Trophoblast cell (in vitro differentiated cells and primary cell): Measurements from ENCODE around the gene CBX4.

Experiments used
- DNase-seq, 2 donors: peaks; one replicate each; pipeline ENCODE4 v3.0.0-alpha.2; 2016
- H2AFZ ChIP-seq: 2 replicates; pipeline ENCODE4 v1.6.1; 2013; ENCODE audit warnings: low read length, moderate library complexity, mild to moderate bottlenecking; ENCODE audit not compliant: insufficient read depth, poor library complexity
- H2AK5ac ChIP-seq: 2 replicates; pipeline ENCODE4 v1.6.1; 2013; ENCODE audit warnings: mild to moderate bottlenecking, low read length
- H2BK120ac ChIP-seq: 2 replicates; pipeline ENCODE4 v1.6.1; 2013; ENCODE audit warnings: low read length, mild to moderate bottlenecking, moderate library complexity; ENCODE audit not compliant: insufficient read depth, poor library complexity
- H2BK12ac ChIP-seq: 2 replicates; pipeline ENCODE4 v1.6.1; 2013; ENCODE audit warnings: mild to moderate bottlenecking, low read length, moderate library complexity
- H2BK5ac ChIP-seq: 2 replicates; pipeline ENCODE4 v1.6.1; 2013; ENCODE audit warnings: low read length, low read depth, moderate library complexity, mild to moderate bottlenecking; ENCODE audit not compliant: poor library complexity
- H3K14ac ChIP-seq: 2 replicates; pipeline ENCODE4 v1.6.1; 2013; ENCODE audit warnings: mild to moderate bottlenecking, low read length
- H3K18ac ChIP-seq: 2 replicates; pipeline ENCODE4 v1.6.1; 2013; ENCODE audit warnings: mild to moderate bottlenecking, low read length
- H3K23ac ChIP-seq: 2 replicates; pipeline ENCODE4 v1.6.1; 2013; ENCODE audit warnings: low read length
- H3K27ac ChIP-seq: 2 replicates; pipeline ENCODE4 v1.5.1; 2013; ENCODE audit warnings: low read depth, mild to moderate bottlenecking, inconsistent platforms, low read length, moderate library complexity
- H3K27me3 ChIP-seq: 2 replicates; pipeline ENCODE4 v1.6.1; 2013; ENCODE audit warnings: inconsistent platforms, mild to moderate bottlenecking, low read length, moderate library complexity; ENCODE audit not compliant: insufficient read depth
- H3K36me3 ChIP-seq, 2 experiments: 1 replicate in 1 of 2; 2 replicates in 1 of 2; pipeline ENCODE4 v1.6.1; 2013; ENCODE audit warnings: low read length in 2 of 2, mild to moderate bottlenecking in 2 of 2, moderate library complexity in 1 of 2; ENCODE audit not compliant: insufficient read depth in 2 of 2, control insufficient read depth in 1 of 2
- H3K4ac ChIP-seq: 2 replicates; pipeline ENCODE4 v1.6.1; 2013; ENCODE audit warnings: low read depth, mild to moderate bottlenecking, low read length, moderate library complexity
- H3K4me1 ChIP-seq, 2 experiments: 1 replicate in 1 of 2; 2 replicates in 1 of 2; pipeline ENCODE4 v1.6.1; 2013; ENCODE audit warnings: low read length in 2 of 2, mild to moderate bottlenecking in 2 of 2, moderate library complexity in 1 of 2; ENCODE audit not compliant: insufficient read depth in 2 of 2, control insufficient read depth in 1 of 2
- H3K4me2 ChIP-seq: 2 replicates; pipeline ENCODE4 v1.6.1; 2013; ENCODE audit warnings: inconsistent platforms, mild to moderate bottlenecking, low read length, moderate library complexity
- H3K4me3 ChIP-seq: 2 replicates; pipeline ENCODE4 v1.5.1; 2013; ENCODE audit warnings: mild to moderate bottlenecking, low read depth, low read length, inconsistent platforms
- H3K79me1 ChIP-seq: one replicate; pipeline ENCODE4 v1.6.1; 2013; ENCODE audit warnings: low read length
- H3K79me2 ChIP-seq: 2 replicates; pipeline ENCODE4 v1.6.1; 2013; ENCODE audit warnings: low read length, mild to moderate bottlenecking; ENCODE audit not compliant: control insufficient read depth, insufficient read depth, poor library complexity
- H3K9ac ChIP-seq: 2 replicates; pipeline ENCODE4 v1.6.1; 2013; ENCODE audit warnings: mild to moderate bottlenecking, low read length
- H3K9me3 ChIP-seq: 2 replicates; pipeline ENCODE4 v1.6.1; 2013; ENCODE audit warnings: low read depth, mild to moderate bottlenecking, control low read depth, inconsistent platforms, low read length; ENCODE audit not compliant: insufficient read depth
- H4K12ac ChIP-seq: 2 replicates; pipeline ENCODE4 v1.6.1; 2013; ENCODE audit warnings: low read depth, mild to moderate bottlenecking, low read length, moderate library complexity
- H4K8ac ChIP-seq: 2 replicates; pipeline ENCODE4 v1.6.1; 2013; ENCODE audit warnings: low read depth, mild to moderate bottlenecking, low read length, moderate library complexity
- H4K91ac ChIP-seq: one replicate; pipeline ENCODE4 v1.6.1; 2013; ENCODE audit warnings: low read depth, mild to moderate bottlenecking, low read length, moderate library complexity
- WGBS: extraction: QIAGEN DNeasy Blood & Tissue Kit; methylation state at CpG from one replicate; pipeline ENCODE4 v1.1.7; 2013; ENCODE audit warnings: missing lambda C conversion rate; ENCODE audit not compliant: insufficient read length, insufficient coverage; ENCODE audit errors: extremely low coverage; 5-methylcytosine and 5-hydroxymethylcytosine counted together

Gene CBX4

DNA sequence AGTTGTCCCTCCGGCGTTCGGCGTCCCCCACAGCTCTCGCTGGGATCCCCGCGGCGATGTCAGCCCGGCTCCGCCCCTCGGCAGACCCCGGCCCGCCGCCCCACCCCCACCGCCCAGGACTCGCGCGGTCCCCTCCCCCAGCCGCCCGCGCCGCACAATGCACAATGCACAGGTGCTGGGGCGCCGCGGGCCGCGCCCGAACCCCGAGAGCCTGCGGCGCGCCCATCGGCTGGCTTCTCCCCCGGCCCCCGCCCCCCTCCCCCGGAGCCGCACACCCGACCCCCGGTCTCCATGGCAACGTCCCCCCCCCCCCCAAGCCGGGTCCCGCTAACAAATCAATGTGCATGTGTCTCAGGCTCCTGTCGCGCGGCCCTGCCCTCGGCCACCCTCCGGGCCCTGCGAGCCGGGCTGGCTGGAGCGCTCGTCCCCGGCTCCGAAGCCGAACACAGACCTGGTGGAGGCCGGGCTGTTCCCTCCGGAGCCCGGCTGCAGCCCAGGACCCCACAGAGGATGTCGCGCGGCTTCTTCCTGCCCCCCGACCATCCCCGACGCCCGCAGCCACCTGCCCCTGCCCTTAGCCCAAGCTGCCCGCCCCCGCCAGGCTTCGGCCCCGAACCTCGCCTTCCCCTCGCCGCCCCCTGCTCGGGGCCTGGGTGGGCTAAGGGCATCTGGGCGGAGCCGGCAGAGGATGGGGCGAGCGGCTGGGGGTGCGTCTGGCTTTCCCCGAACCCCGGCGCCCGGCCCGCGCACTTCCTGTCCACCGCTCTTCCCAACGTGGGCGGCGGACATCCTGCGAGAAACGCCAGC, 41.5 kb downstream of the CBX4 start:
- Histone ChIP-seq H2BK120ac (no peak overlapping the region), H4K91ac (peak overlapping the region; percentile 54), H3K14ac (peak overlapping the region; percentile 57), H3K27ac (no peak overlapping the region), H2BK5ac (no peak overlapping the region), H2AFZ (peak overlapping the region; percentile 4), H3K9ac (no peak overlapping the region), H4K12ac (no peak overlapping the region), H3K79me2 (peaks cover 3% of the 10 kb centered on the region), H3K9me3 (peaks cover 7% of the 10 kb centered on the region), H3K23ac (no peak overlapping the region), H3K4me3 (peak overlapping the region; percentile 77), H3K27me3 (peaks cover 78% of the 10 kb centered on the region), H3K4ac (peak overlapping the region; percentile 13), H3K36me3 (peaks cover 0 to 6% of the 10 kb centered on the region in 2 experiments), H3K4me2 (peak overlapping the region; percentile 57), H3K79me1 (peaks cover 10% of the 10 kb centered on the region), H3K18ac (peak overlapping the region; percentile 47), H2AK5ac (peak overlapping the region; percentile 36), H4K8ac (peak overlapping the region; percentile 82), H2BK12ac (no peak overlapping the region), H3K4me1 (peaks cover 23 to 35% of the 10 kb centered on the region in 2 experiments)
- peak in 1 of 2 donors; percentile 42 for DNase-seq
- no CpG with 5 or more reads among the region's 89 CpGs for WGBS

DNA sequence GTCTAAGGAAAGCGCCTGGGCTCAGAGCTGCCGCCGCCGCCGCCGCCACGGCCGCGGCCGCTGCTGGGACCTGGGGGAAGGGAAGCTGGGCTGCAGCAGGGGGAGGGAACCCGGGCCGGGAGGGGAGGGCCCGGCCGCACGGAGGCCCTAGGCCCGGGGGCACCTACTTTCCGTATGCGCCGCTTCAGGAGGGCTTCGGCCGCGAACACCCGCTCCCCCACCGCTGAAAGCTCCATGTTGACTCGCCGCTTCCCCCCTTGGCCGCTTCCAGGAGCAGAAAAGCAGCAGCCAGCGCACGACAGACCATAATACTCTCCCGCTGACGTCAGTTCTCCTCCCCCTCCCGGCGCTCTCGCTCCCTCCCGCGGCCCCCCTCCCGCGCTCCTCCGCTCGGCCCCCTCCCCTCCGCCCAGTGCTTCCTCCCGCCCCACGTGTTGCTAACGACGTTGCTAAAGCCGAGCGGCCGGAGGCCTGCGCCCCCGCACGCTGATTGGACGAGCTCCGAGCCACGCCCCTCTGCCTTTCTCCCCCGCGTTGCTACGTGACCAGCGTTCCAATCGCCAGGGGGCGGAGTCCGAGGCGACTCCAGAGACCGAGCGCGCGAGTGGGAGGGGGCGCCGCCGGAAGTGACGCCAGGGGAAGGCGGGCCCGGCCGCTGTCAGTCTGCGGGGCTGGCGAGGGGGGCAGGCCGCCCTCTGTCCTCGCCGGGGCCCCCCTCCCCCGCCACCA, 42.3 kb downstream of the CBX4 start, which contains the start of gene CBX8:
Gene CBX8, minus strand, starts transcription at position 315 of the 729 bp plus-strand sequence. Its CDS starts 79 bp downstream, at position 236.
- DNase-seq, result peak; percentile 99 to 100
- Histone ChIP-seq H3K4ac (peak within 1 kb of the TSS; percentile 65), H3K79me1 (peaks cover 10% of the 10 kb centered on the region), H3K14ac (peak within 1 kb of the TSS; percentile 86), H4K8ac (peak within 1 kb of the TSS; percentile 93), H3K79me2 (peaks cover 3% of the 10 kb centered on the region), H3K18ac (peak within 1 kb of the TSS; percentile 85), H3K27me3 (peaks cover 78% of the 10 kb centered on the region), H2AFZ (peak within 1 kb of the TSS; percentile 72), H3K4me1 (peaks cover 23 to 33% of the 10 kb centered on the region in 2 experiments), H4K91ac (peak within 1 kb of the TSS; percentile 84), H2BK120ac (peak within 1 kb of the TSS; percentile 88), H3K27ac (peak within 1 kb of the TSS; percentile 38), H2BK12ac (peak within 1 kb of the TSS; percentile 70), H2AK5ac (peak within 1 kb of the TSS; percentile 36), H2BK5ac (peak within 1 kb of the TSS; percentile 64), H3K9ac (peak within 1 kb of the TSS; percentile 77), H3K4me2 (peak within 1 kb of the TSS; percentile 57), H3K23ac (no peak within 1 kb of the TSS), H3K9me3 (peaks cover 4% of the 10 kb centered on the region), H3K36me3 (peaks cover 0 to 6% of the 10 kb centered on the region in 2 experiments), H3K4me3 (peak within 1 kb of the TSS; percentile 82), H4K12ac (peak within 1 kb of the TSS; percentile 85)
- no CpG with 5 or more reads among the region's 79 CpGs for WGBS

DNA sequence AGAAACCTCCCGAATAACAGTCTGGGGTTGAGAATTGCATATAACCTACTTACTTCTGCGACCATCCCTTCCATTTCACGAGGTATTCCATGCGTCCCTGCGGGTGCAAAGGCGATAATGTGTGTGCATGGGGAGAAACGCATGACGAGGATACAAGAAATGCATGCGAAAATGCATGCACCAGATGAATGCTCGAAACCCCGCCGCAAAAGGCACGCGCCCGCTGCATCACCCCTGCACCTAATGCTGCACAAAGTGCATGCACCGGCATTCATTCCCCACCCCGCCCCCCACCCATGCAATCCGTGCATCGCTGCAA, 42.8 kb downstream of the CBX4 start:
- Histone ChIP-seq H3K23ac (no peak overlapping the region), H4K8ac (peak overlapping the region; percentile 93), H2BK12ac (no peak overlapping the region), H4K12ac (no peak overlapping the region), H3K79me1 (peaks cover 10% of the 10 kb centered on the region), H3K14ac (no peak overlapping the region), H2AK5ac (no peak overlapping the region), H3K4me1 (peaks cover 23 to 33% of the 10 kb centered on the region in 2 experiments), H3K9ac (no peak overlapping the region), H2AFZ (peak overlapping the region; percentile 72), H3K9me3 (peaks cover 4% of the 10 kb centered on the region), H3K27me3 (peaks cover 78% of the 10 kb centered on the region), H2BK120ac (no peak overlapping the region), H3K4ac (no peak overlapping the region), H3K79me2 (peaks cover 3% of the 10 kb centered on the region), H3K36me3 (peaks cover 0 to 6% of the 10 kb centered on the region in 2 experiments), H3K4me3 (peak overlapping the region; percentile 82), H3K18ac (peak overlapping the region; percentile 85), H3K4me2 (peak overlapping the region; percentile 53), H4K91ac (peak overlapping the region; percentile 84), H3K27ac (no peak overlapping the region), H2BK5ac (no peak overlapping the region)
- no CpG with 5 or more reads among the region's 19 CpGs for WGBS
- DNase-seq, result peak; percentile 28 to 58

- no peak overlapping the region for H4K91ac ChIP-seq
- peak overlapping the region; percentile 53 for H3K4me2 ChIP-seq
- H2AFZ ChIP-seq, result no peak overlapping the region
- no peak overlapping the region for H4K12ac ChIP-seq
- H3K4me1 ChIP-seq, result peaks cover 21 to 28% of the 10 kb centered on the region in 2 experiments
- no peak overlapping the region for H2BK5ac ChIP-seq
- no peak overlapping the region for H3K9ac ChIP-seq
- no peak overlapping the region for H3K14ac ChIP-seq
- H3K36me3 ChIP-seq, result peaks cover 0 to 6% of the 10 kb centered on the region in 2 experiments
- H3K4ac ChIP-seq, result no peak overlapping the region
- no peak overlapping the region for H3K4me3 ChIP-seq
- no peak overlapping the region for H2BK12ac ChIP-seq
- no peak overlapping the region for H3K27ac ChIP-seq
- no peak overlapping the region for H3K23ac ChIP-seq
- no peak for DNase-seq
- no CpG with 5 or more reads among the region's 8 CpGs for WGBS
- H2BK120ac ChIP-seq, result no peak overlapping the region
- H2AK5ac ChIP-seq, result no peak overlapping the region
- H3K9me3 ChIP-seq, result peaks cover 5% of the 10 kb centered on the region
- no peak overlapping the region for H3K18ac ChIP-seq
- peaks cover 10% of the 10 kb centered on the region for H3K79me1 ChIP-seq
- no peak overlapping the region for H4K8ac ChIP-seq
- peaks cover 3% of the 10 kb centered on the region for H3K79me2 ChIP-seq
- peaks cover 78% of the 10 kb centered on the region for H3K27me3 ChIP-seq
Observed at GRCh38 chr17:79795795-79796443, 43.3 kb downstream of the CBX4 start.
